Measurements from ENCODE around the gene PLEKHN1.

DNA sequence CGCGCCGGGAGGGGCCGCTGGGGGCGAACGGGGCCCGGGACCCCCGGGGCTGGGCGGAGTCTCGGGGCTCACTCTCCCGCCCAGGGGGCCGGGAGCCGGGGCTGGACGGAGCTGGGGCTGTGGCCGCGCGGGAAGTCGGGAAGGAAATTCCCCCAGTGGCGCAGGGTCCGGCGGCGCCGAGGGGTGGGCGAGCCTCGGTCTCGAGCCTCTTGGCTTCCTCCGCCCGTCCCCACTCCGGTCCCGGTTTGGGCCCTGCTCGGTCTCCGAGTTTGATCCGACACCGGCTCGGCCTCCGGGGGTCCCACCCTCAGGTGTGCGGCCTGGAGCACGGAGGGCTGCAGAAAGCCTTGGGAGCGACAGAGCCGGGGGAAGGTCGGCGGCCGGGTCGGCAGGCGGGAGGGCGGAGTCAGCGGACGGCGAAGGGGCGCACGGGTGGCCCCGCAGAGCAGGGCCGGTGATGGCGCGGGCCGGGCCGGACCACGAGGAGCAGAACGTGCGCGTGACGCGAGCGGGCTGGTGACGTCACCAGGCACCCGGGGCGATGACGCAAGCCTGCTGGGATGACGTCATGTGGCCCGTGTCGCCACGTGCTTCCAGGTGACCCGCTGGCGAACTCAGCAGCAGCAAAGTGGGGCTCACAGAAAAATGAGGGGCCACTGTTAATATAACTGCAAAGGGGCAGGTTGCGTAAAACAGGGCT lies 34.2 kb downstream of the PLEKHN1 start:
- TF ChIP-seq, protein P1, sequence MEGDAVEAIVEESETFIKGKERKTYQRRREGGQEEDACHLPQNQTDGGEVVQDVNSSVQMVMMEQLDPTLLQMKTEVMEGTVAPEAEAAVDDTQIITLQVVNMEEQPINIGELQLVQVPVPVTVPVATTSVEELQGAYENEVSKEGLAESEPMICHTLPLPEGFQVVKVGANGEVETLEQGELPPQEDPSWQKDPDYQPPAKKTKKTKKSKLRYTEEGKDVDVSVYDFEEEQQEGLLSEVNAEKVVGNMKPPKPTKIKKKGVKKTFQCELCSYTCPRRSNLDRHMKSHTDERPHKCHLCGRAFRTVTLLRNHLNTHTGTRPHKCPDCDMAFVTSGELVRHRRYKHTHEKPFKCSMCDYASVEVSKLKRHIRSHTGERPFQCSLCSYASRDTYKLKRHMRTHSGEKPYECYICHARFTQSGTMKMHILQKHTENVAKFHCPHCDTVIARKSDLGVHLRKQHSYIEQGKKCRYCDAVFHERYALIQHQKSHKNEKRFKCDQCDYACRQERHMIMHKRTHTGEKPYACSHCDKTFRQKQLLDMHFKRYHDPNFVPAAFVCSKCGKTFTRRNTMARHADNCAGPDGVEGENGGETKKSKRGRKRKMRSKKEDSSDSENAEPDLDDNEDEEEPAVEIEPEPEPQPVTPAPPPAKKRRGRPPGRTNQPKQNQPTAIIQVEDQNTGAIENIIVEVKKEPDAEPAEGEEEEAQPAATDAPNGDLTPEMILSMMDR (conservative IDR thresholded peaks at IDR 0.05) = no peak
- no peak for TF ChIP-seq EZH2 (IDR thresholded peaks at IDR 0.05; ENCODE audit: low read depth)
